ENCODE results near the gene L3MBTL4.

L3MBTL4 gene

DNA sequence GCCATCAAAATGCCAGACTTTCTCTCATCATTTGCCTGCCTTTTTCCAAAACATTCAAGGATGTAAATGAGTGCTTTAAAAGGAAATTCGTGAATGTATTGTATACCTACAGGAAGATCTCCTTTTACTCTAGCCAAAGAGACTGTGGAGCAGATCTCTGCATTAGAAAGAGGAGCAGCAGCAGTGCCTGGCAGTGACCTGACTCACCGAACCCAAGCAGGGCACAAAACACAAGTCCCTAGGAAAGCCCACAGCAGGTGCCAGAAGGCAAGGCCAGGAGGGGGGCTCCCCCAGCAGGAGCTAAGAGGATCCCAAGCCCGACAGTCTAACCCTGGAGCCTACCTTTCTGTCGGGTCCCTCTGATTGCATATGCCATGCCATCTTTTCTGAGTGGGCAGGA, 47.9 kb downstream of the L3MBTL4 start:
- Histone ChIP-seq H3K27ac (ENCODE audit: low read depth, low read length) (no peak overlapping the region), H3K36me3 (ENCODE audit: control insufficient read depth in 1 of 2, insufficient read depth in 2 of 2, low read length in 2 of 2) (no peaks in the 10 kb centered on the region), H3K4me1 (ENCODE audit: control insufficient read depth in 1 of 2, insufficient read depth in 2 of 2, low read length in 2 of 2) (peaks cover 6 to 9% of the 10 kb centered on the region in 2 donors), H3K9ac (ENCODE audit: low read depth in 1 of 2, low read length in 2 of 2) (no peak overlapping the region), H3K27me3 (ENCODE audit: control insufficient read depth in 1 of 2, insufficient read depth in 2 of 2, low read length in 2 of 2) (no peaks in the 10 kb centered on the region), H3K9me3 (ENCODE audit: control insufficient read depth in 1 of 2, low read length in 2 of 2) (no peaks in the 10 kb centered on the region), H3K4me3 (ENCODE audit: low read depth in 1 of 2, low read length in 2 of 2) (no peak overlapping the region)

DNA sequence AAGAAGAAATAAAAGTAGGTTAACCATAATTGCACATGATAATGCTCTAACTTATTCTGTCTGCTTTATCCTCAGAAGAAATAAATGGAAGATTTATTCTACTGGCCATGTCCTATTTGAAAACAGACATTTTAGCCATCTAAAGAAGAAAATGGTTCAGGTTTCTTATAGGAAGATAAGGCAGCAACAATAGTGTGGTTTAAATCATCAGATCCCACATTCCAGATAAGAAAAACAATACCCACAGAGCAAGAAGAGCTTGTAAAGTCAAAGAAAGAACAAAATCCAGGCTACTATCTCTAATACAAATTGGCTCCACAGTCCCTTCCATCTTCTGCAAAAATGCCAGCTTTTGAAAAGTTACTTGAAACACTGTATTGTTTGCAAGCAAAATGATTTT, 49.3 kb downstream of the L3MBTL4 start:
- Histone ChIP-seq H3K27ac (ENCODE audit: low read depth, low read length) (no peak overlapping the region), H3K9ac (ENCODE audit: low read depth in 1 of 2, low read length in 2 of 2) (no peak overlapping the region), H3K36me3 (ENCODE audit: control insufficient read depth in 1 of 2, insufficient read depth in 2 of 2, low read length in 2 of 2) (no peaks in the 10 kb centered on the region), H3K4me3 (ENCODE audit: low read depth in 1 of 2, low read length in 2 of 2) (no peak overlapping the region), H3K27me3 (ENCODE audit: control insufficient read depth in 1 of 2, insufficient read depth in 2 of 2, low read length in 2 of 2) (no peaks in the 10 kb centered on the region), H3K4me1 (ENCODE audit: control insufficient read depth in 1 of 2, insufficient read depth in 2 of 2, low read length in 2 of 2) (peaks cover 2 to 3% of the 10 kb centered on the region in 2 donors), H3K9me3 (ENCODE audit: control insufficient read depth in 1 of 2, low read length in 2 of 2) (no peaks in the 10 kb centered on the region)

DNA sequence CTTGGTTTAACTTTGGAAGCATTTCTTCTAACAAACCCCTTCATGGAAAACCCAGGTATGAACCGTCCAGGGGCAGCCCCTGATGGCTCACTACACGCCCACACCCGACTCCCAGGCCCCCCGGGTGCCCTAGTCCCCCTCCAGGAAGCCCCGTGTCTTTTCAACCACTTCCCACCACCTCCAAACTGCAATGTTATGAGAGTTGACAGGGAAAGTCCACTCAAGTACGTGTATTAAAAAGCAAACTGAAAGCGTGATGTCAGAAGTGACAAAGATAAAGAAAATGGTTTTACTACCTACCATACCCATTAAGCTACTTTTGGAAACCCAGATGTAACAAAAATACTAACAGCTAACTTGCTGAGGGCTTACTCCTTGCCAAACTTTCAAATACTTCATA, 51.5 kb downstream of the L3MBTL4 start:
- Histone ChIP-seq H3K27me3 (ENCODE audit: control insufficient read depth in 1 of 2, insufficient read depth in 2 of 2, low read length in 2 of 2) (no peaks in the 10 kb centered on the region), H3K9me3 (ENCODE audit: control insufficient read depth in 1 of 2, low read length in 2 of 2) (no peaks in the 10 kb centered on the region), H3K4me3 (ENCODE audit: low read depth in 1 of 2, low read length in 2 of 2) (no peak overlapping the region), H3K27ac (ENCODE audit: low read depth, low read length) (no peak overlapping the region), H3K9ac (ENCODE audit: low read depth in 1 of 2, low read length in 2 of 2) (no peak overlapping the region), H3K36me3 (ENCODE audit: control insufficient read depth in 1 of 2, insufficient read depth in 2 of 2, low read length in 2 of 2) (no peaks in the 10 kb centered on the region), H3K4me1 (ENCODE audit: control insufficient read depth in 1 of 2, insufficient read depth in 2 of 2, low read length in 2 of 2) (no peaks in the 10 kb centered on the region)

DNA sequence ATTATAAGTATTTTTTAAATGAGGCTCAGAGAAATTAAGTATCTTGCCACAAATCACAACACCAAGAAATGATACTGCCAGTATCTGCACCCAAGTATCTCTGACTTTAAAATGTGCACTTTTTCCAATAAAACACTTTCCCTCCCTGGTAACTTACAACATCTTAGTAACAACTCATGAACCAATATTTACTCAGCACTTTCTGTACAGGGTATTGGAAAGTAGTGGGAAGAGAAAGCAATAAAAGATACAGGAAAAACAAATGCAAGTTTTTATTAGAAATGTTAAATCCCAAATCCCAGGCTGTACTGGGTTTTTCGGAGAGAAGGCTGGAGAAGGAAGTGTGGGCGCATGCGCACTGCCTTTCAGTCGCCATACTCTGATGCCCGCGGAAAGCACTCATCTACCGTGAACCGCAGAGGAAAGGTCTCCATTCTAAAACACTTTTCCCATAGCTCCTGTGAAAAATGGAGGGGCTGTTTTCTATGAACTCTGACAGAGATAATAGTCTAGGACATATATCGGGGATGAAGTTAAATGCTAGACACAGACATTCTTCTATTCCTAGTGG, 52.1 kb downstream of the L3MBTL4 start:
- Histone ChIP-seq H3K27ac (ENCODE audit: low read depth, low read length) (no peak overlapping the region), H3K27me3 (ENCODE audit: control insufficient read depth in 1 of 2, insufficient read depth in 2 of 2, low read length in 2 of 2) (no peaks in the 10 kb centered on the region), H3K4me3 (ENCODE audit: low read depth in 1 of 2, low read length in 2 of 2) (no peak overlapping the region), H3K9me3 (ENCODE audit: control insufficient read depth in 1 of 2, low read length in 2 of 2) (no peaks in the 10 kb centered on the region), H3K9ac (ENCODE audit: low read depth in 1 of 2, low read length in 2 of 2) (no peak overlapping the region), H3K4me1 (ENCODE audit: control insufficient read depth in 1 of 2, insufficient read depth in 2 of 2, low read length in 2 of 2) (peaks cover 1% of the 10 kb centered on the region in 2 donors), H3K36me3 (ENCODE audit: control insufficient read depth in 1 of 2, insufficient read depth in 2 of 2, low read length in 2 of 2) (no peaks in the 10 kb centered on the region)

DNA sequence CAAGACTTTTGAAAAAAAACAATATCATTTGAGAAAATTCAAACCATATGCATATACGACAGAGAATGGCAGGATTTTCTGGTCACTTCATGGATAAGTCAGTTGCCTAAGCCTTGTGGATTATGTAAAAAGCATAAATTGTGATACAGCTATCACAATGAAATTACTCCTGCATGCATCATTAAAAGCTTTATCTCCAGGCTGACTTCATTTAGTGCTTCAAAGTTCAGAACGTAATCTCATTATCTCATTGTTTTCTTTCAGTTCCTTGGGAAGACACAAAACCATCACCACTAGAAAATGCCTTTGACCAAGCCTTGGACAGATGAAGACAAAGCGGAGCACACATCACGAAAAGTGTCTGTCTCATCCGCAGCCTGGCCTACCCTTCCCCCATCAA, 57.0 kb downstream of the L3MBTL4 start:
- no peak overlapping the region for H3K4me3 ChIP-seq (ENCODE audit: low read depth in 1 of 2, low read length in 2 of 2)
- no peaks in the 10 kb centered on the region for H3K27me3 ChIP-seq (ENCODE audit: control insufficient read depth in 1 of 2, insufficient read depth in 2 of 2, low read length in 2 of 2)
- H3K4me1 ChIP-seq (ENCODE audit: control insufficient read depth in 1 of 2, insufficient read depth in 2 of 2, low read length in 2 of 2): peaks cover 3 to 5% of the 10 kb centered on the region in 2 donors
- H3K9ac ChIP-seq (ENCODE audit: low read depth in 1 of 2, low read length in 2 of 2): no peak overlapping the region
- no peaks in the 10 kb centered on the region for H3K36me3 ChIP-seq (ENCODE audit: control insufficient read depth in 1 of 2, insufficient read depth in 2 of 2, low read length in 2 of 2)
- no peaks in the 10 kb centered on the region for H3K9me3 ChIP-seq (ENCODE audit: control insufficient read depth in 1 of 2, low read length in 2 of 2)
- no peak overlapping the region for H3K27ac ChIP-seq (ENCODE audit: low read depth, low read length)

DNA sequence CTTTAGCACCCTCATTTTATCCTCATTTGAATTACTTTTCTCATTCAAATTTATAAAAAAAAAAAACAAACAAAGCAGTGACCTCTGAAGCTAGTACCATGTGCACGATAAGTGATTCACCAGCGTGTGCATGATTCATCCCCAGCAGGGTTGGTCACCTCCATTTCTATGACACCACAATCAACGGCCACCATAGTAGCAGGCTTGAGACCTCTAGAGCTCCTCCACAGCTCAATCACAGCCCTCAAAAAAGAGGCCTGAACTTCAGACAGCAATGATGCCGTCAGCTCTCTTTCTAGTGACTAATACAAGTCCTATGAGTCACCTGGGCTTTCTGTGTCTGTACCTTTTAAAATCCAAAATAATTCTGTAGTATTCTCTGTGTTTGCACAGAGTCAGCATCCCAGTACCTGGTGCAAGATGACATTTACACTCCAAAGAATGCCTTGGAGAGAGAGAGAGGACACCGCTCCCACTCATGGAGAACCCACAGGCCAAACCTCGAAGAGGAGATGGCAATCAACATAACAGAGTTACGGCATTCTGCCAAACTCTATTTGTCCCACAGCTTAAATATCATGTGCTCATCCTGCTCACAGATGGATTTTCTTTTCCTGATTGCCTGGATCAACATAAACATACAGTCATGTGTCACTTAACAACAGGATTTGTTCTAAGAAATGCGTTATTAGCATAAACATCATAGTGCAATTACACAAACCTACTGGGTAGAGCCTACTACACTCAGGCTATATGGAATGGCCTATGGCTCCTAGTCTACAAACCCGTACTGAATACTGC, 58.7 kb downstream of the L3MBTL4 start:
- peaks cover 3 to 5% of the 10 kb centered on the region in 2 donors for H3K4me1 ChIP-seq (ENCODE audit: control insufficient read depth in 1 of 2, insufficient read depth in 2 of 2, low read length in 2 of 2)
- no peaks in the 10 kb centered on the region for H3K9me3 ChIP-seq (ENCODE audit: control insufficient read depth in 1 of 2, low read length in 2 of 2)
- H3K27ac ChIP-seq (ENCODE audit: low read depth, low read length): no peak overlapping the region
- H3K27me3 ChIP-seq (ENCODE audit: control insufficient read depth in 1 of 2, insufficient read depth in 2 of 2, low read length in 2 of 2): no peaks in the 10 kb centered on the region
- H3K36me3 ChIP-seq (ENCODE audit: control insufficient read depth in 1 of 2, insufficient read depth in 2 of 2, low read length in 2 of 2): no peaks in the 10 kb centered on the region
- H3K9ac ChIP-seq (ENCODE audit: low read depth in 1 of 2, low read length in 2 of 2): no peak overlapping the region
- H3K4me3 ChIP-seq (ENCODE audit: low read depth in 1 of 2, low read length in 2 of 2): no peak overlapping the region

DNA sequence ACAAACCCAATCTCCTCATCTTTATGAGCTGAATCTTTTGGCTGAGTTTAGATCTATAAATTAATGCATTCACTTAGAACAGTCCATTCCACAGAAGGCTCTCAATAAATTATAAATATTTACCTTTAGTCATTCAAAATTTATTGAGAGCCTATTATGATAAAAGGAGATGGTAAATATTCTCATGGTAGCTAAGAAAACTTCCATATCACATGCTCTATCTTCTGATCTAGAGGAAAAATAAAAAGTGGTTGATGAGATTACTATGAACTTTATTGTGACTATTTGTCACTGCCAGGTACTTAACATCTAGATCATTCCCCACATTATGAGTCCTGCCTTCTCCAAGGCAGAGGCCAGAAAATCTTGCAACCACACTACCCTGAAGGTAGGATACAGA, 62.4 kb downstream of the L3MBTL4 start:
- no peaks in the 10 kb centered on the region for H3K36me3 ChIP-seq (ENCODE audit: control insufficient read depth in 1 of 2, insufficient read depth in 2 of 2, low read length in 2 of 2)
- no peak overlapping the region for H3K4me3 ChIP-seq (ENCODE audit: low read depth in 1 of 2, low read length in 2 of 2)

DNA sequence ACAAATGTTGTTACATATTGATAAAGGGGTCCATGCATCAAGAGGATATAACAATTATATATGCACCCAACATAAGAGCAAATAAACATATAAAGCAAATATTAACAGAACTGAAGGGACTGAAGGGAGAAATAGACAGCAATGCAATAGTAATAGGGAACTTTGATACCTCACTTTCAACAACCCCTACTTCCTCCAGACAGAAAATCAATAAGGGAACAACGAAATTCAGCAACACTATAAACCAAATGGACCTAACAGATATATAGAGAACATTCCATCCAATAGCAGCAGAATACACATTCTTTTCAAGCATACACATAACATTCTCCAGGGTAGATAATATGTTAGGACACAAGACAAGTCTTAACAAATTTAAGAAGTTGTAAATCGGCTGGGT, 71.7 kb downstream of the L3MBTL4 start:
- no peak overlapping the region for H3K4me3 ChIP-seq (ENCODE audit: low read depth in 1 of 2, low read length in 2 of 2)
- H3K27me3 ChIP-seq (ENCODE audit: control insufficient read depth in 1 of 2, insufficient read depth in 2 of 2, low read length in 2 of 2): no peaks in the 10 kb centered on the region
- no peak overlapping the region for H3K9ac ChIP-seq (ENCODE audit: low read depth in 1 of 2, low read length in 2 of 2)
- no peak overlapping the region for H3K27ac ChIP-seq (ENCODE audit: low read depth, low read length)
- H3K4me1 ChIP-seq (ENCODE audit: control insufficient read depth in 1 of 2, insufficient read depth in 2 of 2, low read length in 2 of 2): no peaks in the 10 kb centered on the region
- H3K9me3 ChIP-seq (ENCODE audit: control insufficient read depth in 1 of 2, low read length in 2 of 2): peaks cover 4 to 14% of the 10 kb centered on the region in 2 donors
- H3K36me3 ChIP-seq (ENCODE audit: control insufficient read depth in 1 of 2, insufficient read depth in 2 of 2, low read length in 2 of 2): no peaks in the 10 kb centered on the region

More for the DNA sequence above, 62.4 kb downstream of the L3MBTL4 start:
- no peaks in the 10 kb centered on the region for H3K4me1 ChIP-seq (ENCODE audit: control insufficient read depth in 1 of 2, insufficient read depth in 2 of 2, low read length in 2 of 2)
- no peaks in the 10 kb centered on the region for H3K27me3 ChIP-seq (ENCODE audit: control insufficient read depth in 1 of 2, insufficient read depth in 2 of 2, low read length in 2 of 2)
- no peaks in the 10 kb centered on the region for H3K9me3 ChIP-seq (ENCODE audit: control insufficient read depth in 1 of 2, low read length in 2 of 2)
- H3K27ac ChIP-seq (ENCODE audit: low read depth, low read length): no peak overlapping the region
- H3K9ac ChIP-seq (ENCODE audit: low read depth in 1 of 2, low read length in 2 of 2): no peak overlapping the region

DNA sequence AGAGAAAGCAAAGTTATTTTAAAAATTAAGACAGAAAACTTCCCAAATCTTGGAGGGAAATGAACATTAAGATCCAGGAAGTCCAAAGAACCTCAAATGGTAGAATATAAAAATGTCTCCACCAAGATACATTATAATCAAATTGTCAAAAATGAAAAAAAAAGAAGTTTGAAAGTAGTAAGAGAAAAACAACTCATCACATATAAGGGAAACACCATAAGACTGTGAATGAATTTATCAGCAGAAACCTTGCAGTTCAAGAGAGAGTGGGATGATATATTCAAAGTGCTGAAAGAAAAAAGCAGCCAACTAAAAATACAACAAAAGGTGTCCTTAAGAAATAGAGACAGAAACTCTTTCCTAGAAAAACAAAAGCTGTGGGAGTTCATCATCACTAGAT, 73.0 kb downstream of the L3MBTL4 start:
- Histone ChIP-seq H3K9me3 (ENCODE audit: control insufficient read depth in 1 of 2, low read length in 2 of 2) (peaks cover 4 to 14% of the 10 kb centered on the region in 2 donors), H3K27me3 (ENCODE audit: control insufficient read depth in 1 of 2, insufficient read depth in 2 of 2, low read length in 2 of 2) (no peaks in the 10 kb centered on the region), H3K27ac (ENCODE audit: low read depth, low read length) (no peak overlapping the region)

DNA sequence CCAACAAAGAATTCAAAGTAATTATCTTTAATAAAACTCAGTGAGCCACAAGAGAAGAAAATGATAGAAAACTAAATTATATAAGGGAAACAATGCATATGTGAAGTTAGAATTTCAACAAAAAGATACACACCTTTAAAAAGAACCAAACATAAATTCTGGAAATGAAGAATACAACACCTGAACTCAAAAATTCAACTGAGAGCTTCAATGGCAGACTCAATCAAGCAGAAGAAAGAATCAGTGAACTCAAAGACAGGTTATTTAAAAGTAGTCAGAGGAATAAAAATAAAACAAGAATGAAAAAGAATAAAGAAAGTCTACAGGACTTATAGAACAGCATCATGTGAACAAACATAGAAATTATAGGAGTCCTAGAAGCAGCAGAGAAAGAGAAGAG, 73.4 kb downstream of the L3MBTL4 start:
- no peak overlapping the region for H3K27ac ChIP-seq (ENCODE audit: low read depth, low read length)
- H3K27me3 ChIP-seq (ENCODE audit: control insufficient read depth in 1 of 2, insufficient read depth in 2 of 2, low read length in 2 of 2): no peaks in the 10 kb centered on the region
- no peaks in the 10 kb centered on the region for H3K4me1 ChIP-seq (ENCODE audit: control insufficient read depth in 1 of 2, insufficient read depth in 2 of 2, low read length in 2 of 2)
- no peak overlapping the region for H3K4me3 ChIP-seq (ENCODE audit: low read depth in 1 of 2, low read length in 2 of 2)
- no peak overlapping the region for H3K9ac ChIP-seq (ENCODE audit: low read depth in 1 of 2, low read length in 2 of 2)
- H3K36me3 ChIP-seq (ENCODE audit: control insufficient read depth in 1 of 2, insufficient read depth in 2 of 2, low read length in 2 of 2): no peaks in the 10 kb centered on the region
- H3K9me3 ChIP-seq (ENCODE audit: control insufficient read depth in 1 of 2, low read length in 2 of 2): peaks cover 4 to 14% of the 10 kb centered on the region in 2 donors

More for the DNA sequence above, 73.0 kb downstream of the L3MBTL4 start:
- no peak overlapping the region for H3K4me3 ChIP-seq (ENCODE audit: low read depth in 1 of 2, low read length in 2 of 2)
- no peak overlapping the region for H3K9ac ChIP-seq (ENCODE audit: low read depth in 1 of 2, low read length in 2 of 2)
- H3K4me1 ChIP-seq (ENCODE audit: control insufficient read depth in 1 of 2, insufficient read depth in 2 of 2, low read length in 2 of 2): no peaks in the 10 kb centered on the region
- no peaks in the 10 kb centered on the region for H3K36me3 ChIP-seq (ENCODE audit: control insufficient read depth in 1 of 2, insufficient read depth in 2 of 2, low read length in 2 of 2)

Measured in duodenal mucosa (tissue), 2 donors.